Caco-2 (cell line): ENCODE results near the gene KCNV2. TPM values are rescaled to one million over a fixed set of nuclear protein-coding genes. Genes with fewer than 3 reads are reported as not detected.
A peak's percentile ranks its signal among the peaks of the same experiment; 100 is the strongest.

Experiments
- BruUV-seq: library from RNA; stranded (reverse); fragments of 400-500 nt; replicated peaks from 2 replicates; lab custom pipeline; 2021; lab: Mats Ljungman, UMichigan
- CTCF ChIA-PET: fragments of 300-600 bp; sonication (Branson Sonifier 250); formaldehyde crosslinking; loops from one replicate; lab custom pipeline; 2022; ENCODE audit warnings: antibody characterized with exemption; lab: Charles Lee
- POLR2A ChIA-PET: fragments of 300-600 bp; sonication (Branson Sonifier 250); formaldehyde crosslinking; loops from one replicate; lab custom pipeline; 2022; ENCODE audit warnings: antibody characterized with exemption; lab: Charles Lee
- DNase-seq, 2 experiments: peaks; one replicate each; pipeline versions ENCODE4 v3.0.0 to v3.0.0-alpha.2; 2020 to 2022
- H3K27me3 ChIP-seq: replicated peaks from 2 replicates; pipeline ENCODE4 v1.6.0; 2011; ENCODE audit warnings: low read length; ENCODE audit not compliant: control insufficient read depth, insufficient read depth
- H3K36me3 ChIP-seq: 2 replicates; pipeline ENCODE4 v1.5.1; 2011; ENCODE audit warnings: low read length; ENCODE audit not compliant: control insufficient read depth, insufficient read depth
- H3K4me1 ChIP-seq: fragments of 250-450 bp; sonication (Bioruptor Pico); 2 replicates; pipeline ENCODE4 v1.5.1; 2020; ENCODE audit warnings: mild to moderate bottlenecking
- H3K4me3 ChIP-seq: 2 replicates; pipeline ENCODE4 v1.5.1; 2011; ENCODE audit warnings: low read depth, mild to moderate bottlenecking, control low read depth, low read length
- H3K9me3 ChIP-seq: fragments of 250-450 bp; sonication (Bioruptor Pico); 2 replicates; pipeline ENCODE4 v1.5.1; 2020; ENCODE audit warnings: mild to moderate bottlenecking, moderate library complexity
- H3K27ac Mint-ChIP-seq: one replicate; pipeline ENCODE4 v1.8.0; 2022; ENCODE audit warnings: mixed read lengths; ENCODE audit not compliant: unreplicated experiment
- H3K27me3 Mint-ChIP-seq: one replicate; pipeline ENCODE4 v1.8.0; 2022; ENCODE audit warnings: mixed read lengths; ENCODE audit not compliant: insufficient read depth, unreplicated experiment
- H3K36me3 Mint-ChIP-seq: one replicate; pipeline ENCODE4 v1.8.0; 2022; ENCODE audit warnings: mild to moderate bottlenecking, mixed read lengths; ENCODE audit not compliant: insufficient read depth, unreplicated experiment
- H3K4me1 Mint-ChIP-seq: one replicate; pipeline ENCODE4 v1.8.0; 2022; ENCODE audit warnings: low read depth, mixed read lengths; ENCODE audit not compliant: unreplicated experiment
- H3K4me3 Mint-ChIP-seq: one replicate; pipeline ENCODE4 v1.8.0; 2022; ENCODE audit warnings: mild to moderate bottlenecking, moderate library complexity, mixed read lengths; ENCODE audit not compliant: unreplicated experiment
- H3K9me3 Mint-ChIP-seq: one replicate; pipeline ENCODE4 v1.8.0; 2022; ENCODE audit warnings: mixed read lengths; ENCODE audit not compliant: unreplicated experiment
- CTCF ChIP-seq, 2 experiments: fragments of 200-600 bp in 1 of 2; IDR thresholded peaks; 1 replicate in 1 of 2; 2 replicates in 1 of 2; pipeline versions ENCODE4 v1.5.1 to v1.8.0; 2011 to 2022; ENCODE audit warnings: antibody characterized with exemption in 1 of 2, control low read depth in 1 of 2, inconsistent platforms in 1 of 2, low read depth in 1 of 2, low read length in 1 of 2, mild to moderate bottlenecking in 1 of 2, moderate library complexity in 1 of 2; ENCODE audit not compliant: insufficient read depth in 1 of 2, severe bottlenecking in 1 of 2, unreplicated experiment in 1 of 2
- intact Hi-C: fragments of 100-400 bp; cut with micrococcal nuclease; formaldehyde crosslinking; loops from one replicate; pipeline ENCODE4 v1.10.0; 2022; ENCODE audit not compliant: unreplicated experiment
- total RNA-seq: library from RNA; stranded (reverse); gene quantifications from 2 replicates; pipeline ENCODE4 v1.2.3, GENCODE V29; 2022

Gene KCNV2
- total RNA-seq, 1 experiment from 2014 or later: not detected

GRCh38 chr9:2765250-2765880 lies 48.1 kb downstream of the KCNV2 start:
- Mint-ChIP-seq H3K27me3 (no peaks in the 10 kb centered on the region), H3K9me3 (no peaks in the 10 kb centered on the region), H3K27ac (peak overlapping the region; percentile 45), H3K36me3 (peaks cover 41% of the 10 kb centered on the region), H3K4me3 (no peak overlapping the region), H3K4me1 (peaks cover 22% of the 10 kb centered on the region)
- no peaks in the 10 kb centered on the region for H3K9me3 ChIP-seq
- no peak for TF ChIP-seq CTCF (IDR thresholded peaks at IDR 0.05; ENCODE audit: insufficient read depth in 1 of 2, low read depth in 1 of 2, low read length in 1 of 2, severe bottlenecking in 1 of 2, unreplicated experiment in 1 of 2)
- peak; percentile 41 to 42 for DNase-seq
- no peaks in the 10 kb centered on the region for H3K27me3 ChIP-seq
- no peak overlapping the region for H3K4me3 ChIP-seq
- CTCF ChIA-PET: no interaction called here
- intact Hi-C loops: no loop called here
- BruUV-seq: no TSS peak
- POLR2A ChIA-PET: no interaction called here
- 0 out of 2 replicates have a peak, but pooled peaks cover 3% of the 10 kb centered on the region for H3K4me1 ChIP-seq
- no peaks in the 10 kb centered on the region for H3K36me3 ChIP-seq

- H3K36me3 ChIP-seq: no peaks in the 10 kb centered on the region
- Mint-ChIP-seq H3K36me3 (peaks cover 50% of the 10 kb centered on the region), H3K9me3 (no peaks in the 10 kb centered on the region), H3K4me1 (peaks cover 40% of the 10 kb centered on the region), H3K27ac (no peak overlapping the region), H3K4me3 (no peak overlapping the region), H3K27me3 (no peaks in the 10 kb centered on the region)
- BruUV-seq: no TSS peak
- CTCF ChIA-PET: no interaction called here
- POLR2A ChIA-PET: no interaction called here
- peaks cover 27% of the 10 kb centered on the region for H3K4me1 ChIP-seq
- H3K27me3 ChIP-seq: no peaks in the 10 kb centered on the region
- no peaks in the 10 kb centered on the region for H3K9me3 ChIP-seq
- intact Hi-C loops: no loop called here
- H3K4me3 ChIP-seq: no peak overlapping the region
- no peak for DNase-seq
- no peak for TF ChIP-seq CTCF (IDR thresholded peaks at IDR 0.05; ENCODE audit: insufficient read depth in 1 of 2, low read depth in 1 of 2, low read length in 1 of 2, severe bottlenecking in 1 of 2, unreplicated experiment in 1 of 2)
Observed at GRCh38 chr9:2767800-2768677, 50.7 kb downstream of the KCNV2 start.

- TF ChIP-seq CTCF (IDR thresholded peaks at IDR 0.05; ENCODE audit: insufficient read depth in 1 of 2, low read depth in 1 of 2, low read length in 1 of 2, severe bottlenecking in 1 of 2, unreplicated experiment in 1 of 2): no peak
- Mint-ChIP-seq H3K4me1 (peaks cover 28% of the 10 kb centered on the region), H3K27me3 (no peaks in the 10 kb centered on the region), H3K27ac (peak overlapping the region; percentile 51), H3K4me3 (peak overlapping the region; percentile 30), H3K36me3 (peaks cover 64% of the 10 kb centered on the region), H3K9me3 (peaks cover 11% of the 10 kb centered on the region)
- peaks cover 28% of the 10 kb centered on the region for H3K4me1 ChIP-seq
- peak; percentile 34 to 42 for DNase-seq
- H3K4me3 ChIP-seq: no peak overlapping the region
- CTCF ChIA-PET: no interaction called here
- no peaks in the 10 kb centered on the region for H3K36me3 ChIP-seq
- BruUV-seq: no TSS peak
- POLR2A ChIA-PET: no interaction called here
- intact Hi-C loops: loop anchor here (2.0 to 5.0 kb wide), 2 partner anchors 38 to 44 kb away; no protein-coding TSS in a partner anchor
- H3K27me3 ChIP-seq: no peaks in the 10 kb centered on the region
- 0 out of 2 replicates have a peak, but pooled peaks cover 3% of the 10 kb centered on the region for H3K9me3 ChIP-seq
Observed at GRCh38 chr9:2771087-2771486, 53.8 kb downstream of the KCNV2 start.
